ENCODE measurements around the gene SCD. TPM values are rescaled to one million over a fixed set of nuclear protein-coding genes. Genes with fewer than 3 reads are reported as not detected.

Gene SCD
- total RNA-seq, 1 donor from 2014 or later: 144 TPM

DNA sequence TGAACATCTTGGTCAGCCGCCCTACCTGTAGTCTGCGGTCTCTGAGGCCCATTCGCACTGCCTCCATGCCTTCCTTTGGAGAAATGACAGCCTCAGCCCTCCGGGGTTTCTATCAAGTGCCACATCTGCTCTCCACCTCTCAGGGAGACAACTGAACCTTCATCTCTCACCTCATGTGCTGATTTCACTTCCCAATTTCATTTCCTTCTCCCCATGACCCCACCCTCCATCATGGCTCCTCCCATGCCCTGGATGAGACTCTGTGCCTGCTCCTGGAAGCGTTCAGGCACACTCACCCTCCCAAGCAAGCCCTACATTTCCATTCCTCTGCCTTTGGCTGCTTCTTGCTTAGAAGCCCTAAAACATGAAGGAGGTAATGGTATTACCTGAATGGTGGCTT lies 7.8 kb upstream of the SCD start:
- intact Hi-C loops (cut with micrococcal nuclease): loop anchor here (5.0 kb wide), 1 partner anchor 33 kb away; no protein-coding TSS in a partner anchor

DNA sequence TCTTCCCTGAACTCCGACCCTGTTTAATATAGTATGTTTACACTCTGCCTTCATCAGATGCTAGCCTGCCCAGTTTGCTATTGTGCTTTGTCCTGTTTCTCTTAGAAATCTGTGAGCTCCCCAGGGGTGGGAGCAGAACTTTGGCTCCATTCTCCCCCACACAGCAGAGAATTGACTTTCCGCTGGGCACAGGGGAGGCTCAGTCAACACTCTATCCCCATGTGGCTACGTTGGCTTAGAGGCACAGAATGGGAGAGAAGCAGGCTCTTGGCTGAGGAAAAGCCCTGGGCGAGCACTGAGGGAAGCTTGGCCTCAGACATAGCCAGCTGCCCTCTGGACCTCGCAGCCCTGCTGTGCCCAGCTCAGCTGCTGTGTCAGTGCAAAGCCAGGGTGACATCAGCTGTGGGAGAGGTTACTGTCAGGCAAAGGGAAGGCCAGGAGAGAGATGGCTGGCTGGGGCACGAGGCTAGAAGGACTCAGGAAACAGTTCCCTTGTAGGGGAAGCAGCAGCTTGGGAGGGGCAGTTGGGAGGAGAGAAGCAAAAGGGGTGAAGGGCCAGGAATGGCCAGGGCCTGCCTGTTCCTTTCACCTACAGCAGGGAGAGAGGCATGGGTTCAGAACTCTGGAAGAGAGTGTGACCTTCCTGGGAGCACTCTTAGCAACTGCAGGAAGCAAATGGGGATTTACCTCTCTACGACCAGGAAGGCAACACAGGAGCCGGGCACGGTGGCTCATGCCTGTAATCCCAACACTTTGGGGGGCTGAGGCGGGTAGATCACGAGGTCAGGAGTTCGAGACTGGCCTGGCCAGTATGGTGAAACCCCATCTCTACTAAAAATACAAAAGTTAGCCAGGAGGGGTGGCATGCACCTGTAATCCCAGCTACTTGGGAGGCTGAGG lies 5.8 kb upstream of the SCD start:
- intact Hi-C loops (cut with micrococcal nuclease): no loop called here

- intact Hi-C loops (cut with micrococcal nuclease): loop anchor here (1.0 kb wide), 2 partner anchors 91 to 166 kb away; no protein-coding TSS in a partner anchor
Measured at GRCh38 chr10:100341953-100342626, 4.9 kb upstream of the SCD start.

- intact Hi-C loops (cut with micrococcal nuclease): loop anchor here (1.0 kb wide), 2 partner anchors 91 to 166 kb away; no protein-coding TSS in a partner anchor
Measured at GRCh38 chr10:100342627-100342972, 4.4 kb upstream of the SCD start.

- intact Hi-C loops (cut with micrococcal nuclease): no loop called here
Measured at GRCh38 chr10:100344241-100344788, 2.7 kb upstream of the SCD start.

DNA sequence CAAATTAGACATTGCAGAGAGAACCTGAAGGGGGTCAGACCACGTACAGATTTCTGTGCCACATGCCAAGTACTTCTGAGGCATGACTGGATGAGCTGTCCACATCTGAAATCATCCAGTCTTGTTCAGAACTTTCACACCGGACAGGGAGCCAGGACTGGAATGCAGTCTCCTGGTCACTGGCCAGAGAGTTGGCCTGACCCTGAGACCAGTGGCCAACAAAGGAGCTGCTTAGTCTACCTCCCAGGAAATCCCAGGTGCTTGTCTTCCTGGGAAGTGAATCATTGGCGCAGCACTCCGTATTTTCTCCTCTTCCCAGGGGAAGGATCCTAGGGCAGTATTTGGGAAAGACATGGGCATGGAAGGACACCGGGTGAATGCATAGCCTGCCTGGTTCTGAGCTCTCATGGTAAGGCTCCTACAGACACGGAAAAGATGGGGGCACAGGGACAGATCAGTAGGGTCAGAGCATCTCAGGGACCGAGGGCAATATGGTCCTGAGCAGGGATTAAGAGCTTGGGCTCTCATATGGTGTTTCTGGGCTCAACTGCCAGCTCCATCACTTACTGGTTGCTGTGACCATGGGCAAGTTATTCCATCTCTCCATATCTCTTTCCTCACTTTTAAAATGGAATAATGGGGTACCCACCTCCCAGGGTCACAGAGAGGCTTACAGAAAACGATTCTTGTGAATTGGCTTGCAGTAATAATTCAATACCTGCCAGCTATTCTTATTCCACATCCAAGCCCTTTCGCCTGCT lies 1.3 kb upstream of the SCD start:
- intact Hi-C loops (cut with micrococcal nuclease): loop anchor here (1.0 to 5.0 kb wide), 3 partner anchors 42 to 163 kb away; partner anchors contain the start of gene BLOC1S2

DNA sequence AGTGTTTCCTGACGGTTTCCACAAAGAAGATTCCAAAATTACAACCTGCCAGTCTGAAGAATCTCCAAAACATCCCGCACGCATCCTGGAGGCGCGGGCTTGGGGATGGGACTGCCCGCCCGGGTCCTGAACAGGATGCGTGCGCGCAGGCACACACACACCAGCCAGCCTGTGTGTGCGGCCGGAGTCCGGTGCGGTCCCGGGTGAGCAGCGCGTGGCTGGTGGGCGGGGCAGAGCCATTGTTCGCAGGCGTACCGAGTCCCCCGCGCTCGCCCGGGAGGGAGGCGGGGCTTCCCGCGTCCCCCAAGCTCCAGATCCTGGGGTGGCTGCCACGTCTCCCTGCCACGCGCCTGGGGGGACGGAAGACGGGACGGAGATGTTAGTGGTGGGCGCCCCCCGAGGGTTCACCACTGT lies 675 bp upstream of the SCD start:
- intact Hi-C loops (cut with micrococcal nuclease): loop anchor here (1.0 to 5.0 kb wide), 3 partner anchors 41 to 162 kb away; partner anchors contain the start of gene BLOC1S2

GRCh38 chr10:100347568-100348195 lies 649 bp downstream of the SCD start:
- intact Hi-C loops (cut with micrococcal nuclease): loop anchor here (1.0 to 5.0 kb wide), 4 partner anchors 26 to 164 kb away; partner anchors contain the start of gene BLOC1S2

- intact Hi-C loops (cut with micrococcal nuclease): loop anchor here (5.0 kb wide), 2 partner anchors 39 to 61 kb away; partner anchors contain the start of gene BLOC1S2
Measured at GRCh38 chr10:100348389-100348927, 1.4 kb downstream of the SCD start.

- intact Hi-C loops (cut with micrococcal nuclease): loop anchor here (5.0 kb wide), 2 partner anchors 38 to 62 kb away; partner anchors contain the start of gene BLOC1S2
Measured at GRCh38 chr10:100349087-100349486, 2.1 kb downstream of the SCD start.

DNA sequence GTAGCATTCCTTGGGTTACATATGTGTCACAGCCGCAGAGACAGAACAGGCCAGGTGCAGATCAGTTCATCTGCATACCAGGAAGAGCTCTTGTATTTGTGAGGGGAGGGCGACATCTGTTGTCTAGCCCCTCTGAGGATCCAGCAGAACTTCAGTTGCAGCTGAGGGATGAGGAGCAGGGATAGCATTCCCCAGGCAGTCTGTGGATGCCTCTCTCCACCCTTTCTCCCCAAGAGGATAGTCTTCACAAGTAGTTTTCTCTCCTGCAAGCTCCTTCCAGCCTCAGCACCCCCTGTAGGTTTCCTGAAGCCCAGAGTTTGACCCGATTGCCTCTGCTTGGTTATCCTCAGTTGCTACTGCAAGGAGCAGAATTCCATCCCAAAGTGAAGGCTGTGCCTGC lies 2.6 kb downstream of the SCD start:
- intact Hi-C loops (cut with micrococcal nuclease): loop anchor here (5.0 kb wide), 2 partner anchors 38 to 62 kb away; partner anchors contain the start of gene BLOC1S2

DNA sequence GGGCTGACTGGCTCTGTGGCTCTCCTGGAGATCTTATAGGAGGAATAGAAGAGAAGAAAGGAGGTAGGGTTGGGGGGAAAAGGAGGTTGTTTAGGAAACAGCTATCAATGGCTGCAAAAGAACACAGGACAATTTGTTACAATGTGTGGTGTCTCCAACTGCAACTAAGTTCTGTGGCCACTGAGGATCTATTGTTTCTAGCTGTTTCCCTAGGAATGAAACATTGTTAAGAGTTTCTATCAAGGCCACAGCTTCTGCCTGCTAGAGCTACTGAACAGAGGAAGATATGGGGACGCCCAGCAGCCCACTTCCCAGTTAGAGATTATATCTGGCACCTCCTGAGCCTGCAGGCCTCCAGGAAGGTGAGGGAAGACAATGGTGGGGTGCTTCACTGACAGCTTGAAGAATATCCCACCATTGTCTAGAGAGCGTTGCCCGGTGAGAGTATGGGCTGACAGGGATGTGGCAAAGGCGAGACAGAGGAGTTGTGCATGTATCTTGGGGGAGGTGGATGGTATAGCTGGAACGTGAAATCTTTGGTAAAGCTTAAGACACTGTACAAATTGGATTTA lies 4.0 kb downstream of the SCD start:
- intact Hi-C loops (cut with micrococcal nuclease): no loop called here

DNA sequence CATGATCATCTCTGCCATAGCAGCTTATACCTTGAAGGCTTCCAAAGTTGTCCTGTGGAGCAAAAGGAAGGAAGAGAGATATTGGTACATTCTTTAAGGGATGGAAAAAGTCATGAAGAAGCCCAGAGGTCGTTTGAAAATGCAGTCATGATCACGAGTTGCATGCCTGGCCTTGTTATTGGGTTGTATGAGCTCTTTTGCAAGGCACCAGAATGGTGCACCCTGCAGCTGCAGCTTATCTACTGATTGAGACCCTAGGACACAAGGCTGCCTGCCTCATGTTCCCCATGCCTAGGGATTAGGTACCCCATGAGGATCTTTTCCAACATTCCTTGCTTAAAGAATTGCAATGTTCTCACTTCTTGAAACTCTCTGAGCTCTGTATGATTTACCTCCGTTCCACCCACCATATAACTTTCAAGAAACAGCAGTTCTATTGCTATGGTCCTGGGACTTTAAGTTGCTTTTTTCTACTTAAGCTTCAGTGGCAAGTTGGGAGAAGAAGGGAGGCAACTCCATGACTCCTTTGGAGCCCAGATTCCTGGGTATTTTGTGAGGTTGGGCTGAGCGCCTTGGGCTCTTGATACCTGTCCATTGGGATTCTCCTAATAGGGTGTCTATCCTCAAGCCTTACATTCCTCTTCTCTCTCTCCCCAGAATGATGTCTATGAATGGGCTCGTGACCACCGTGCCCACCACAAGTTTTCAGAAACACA lies 6.9 kb downstream of the SCD start:
- intact Hi-C loops (cut with micrococcal nuclease): no loop called here

DNA sequence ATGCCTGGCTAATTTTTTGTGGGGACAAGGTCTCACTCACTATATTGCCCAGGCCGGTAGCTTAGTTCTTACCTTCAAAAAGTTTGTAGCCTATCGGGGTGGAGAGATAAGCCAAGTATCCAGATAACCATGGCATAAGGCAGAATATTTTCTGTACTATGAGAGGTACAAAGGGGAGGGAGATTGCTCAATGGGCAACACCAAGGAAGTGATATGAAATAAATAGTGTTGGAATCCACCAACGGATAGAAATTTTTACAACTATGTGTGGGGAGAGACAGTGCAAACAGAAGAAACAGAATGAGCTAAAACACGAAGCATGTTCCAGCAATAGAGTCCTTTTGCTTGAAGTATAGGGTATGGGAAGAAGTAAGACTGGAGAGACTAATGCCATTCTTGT lies 8.1 kb downstream of the SCD start:
- intact Hi-C loops (cut with micrococcal nuclease): no loop called here

DNA sequence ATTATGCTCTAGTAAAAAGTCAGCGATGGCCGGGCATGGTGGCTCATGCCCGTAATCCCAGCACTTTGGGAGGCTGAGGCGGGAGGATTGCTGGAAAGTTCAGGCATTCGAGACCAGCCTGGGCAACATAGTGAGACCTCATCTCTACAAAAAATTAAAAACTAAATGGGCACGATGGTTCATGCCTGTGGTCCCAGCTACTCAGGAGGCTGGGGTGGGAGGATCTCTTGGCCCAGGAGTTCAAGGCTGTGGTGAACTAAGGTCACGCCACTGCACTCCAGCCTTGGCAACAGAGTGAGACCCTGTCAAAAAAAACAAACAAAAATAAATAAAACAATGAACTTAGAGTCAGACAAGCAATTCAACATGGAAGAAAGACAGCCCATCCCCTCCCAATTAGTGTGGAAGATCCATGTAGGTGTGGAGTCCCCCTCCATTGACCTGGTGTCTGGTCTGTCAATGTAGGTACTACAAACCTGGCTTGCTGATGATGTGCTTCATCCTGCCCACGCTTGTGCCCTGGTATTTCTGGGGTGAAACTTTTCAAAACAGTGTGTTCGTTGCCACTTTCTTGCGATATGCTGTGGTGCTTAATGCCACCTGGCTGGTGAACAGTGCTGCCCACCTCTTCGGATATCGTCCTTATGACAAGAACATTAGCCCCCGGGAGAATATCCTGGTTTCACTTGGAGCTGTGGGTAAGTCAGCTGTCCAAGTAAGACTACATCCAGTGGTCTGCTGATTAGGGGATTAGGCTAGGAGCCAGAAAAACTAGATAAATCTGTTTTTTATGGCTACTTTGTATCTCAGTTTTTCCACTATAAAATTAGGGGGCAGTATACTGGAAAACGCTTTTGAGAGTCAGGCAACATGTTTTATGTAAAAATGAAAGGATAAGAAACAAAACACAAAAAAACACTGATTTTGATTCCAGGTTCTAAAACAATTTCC lies 9.3 kb downstream of the SCD start:
- intact Hi-C loops (cut with micrococcal nuclease): no loop called here

DNA sequence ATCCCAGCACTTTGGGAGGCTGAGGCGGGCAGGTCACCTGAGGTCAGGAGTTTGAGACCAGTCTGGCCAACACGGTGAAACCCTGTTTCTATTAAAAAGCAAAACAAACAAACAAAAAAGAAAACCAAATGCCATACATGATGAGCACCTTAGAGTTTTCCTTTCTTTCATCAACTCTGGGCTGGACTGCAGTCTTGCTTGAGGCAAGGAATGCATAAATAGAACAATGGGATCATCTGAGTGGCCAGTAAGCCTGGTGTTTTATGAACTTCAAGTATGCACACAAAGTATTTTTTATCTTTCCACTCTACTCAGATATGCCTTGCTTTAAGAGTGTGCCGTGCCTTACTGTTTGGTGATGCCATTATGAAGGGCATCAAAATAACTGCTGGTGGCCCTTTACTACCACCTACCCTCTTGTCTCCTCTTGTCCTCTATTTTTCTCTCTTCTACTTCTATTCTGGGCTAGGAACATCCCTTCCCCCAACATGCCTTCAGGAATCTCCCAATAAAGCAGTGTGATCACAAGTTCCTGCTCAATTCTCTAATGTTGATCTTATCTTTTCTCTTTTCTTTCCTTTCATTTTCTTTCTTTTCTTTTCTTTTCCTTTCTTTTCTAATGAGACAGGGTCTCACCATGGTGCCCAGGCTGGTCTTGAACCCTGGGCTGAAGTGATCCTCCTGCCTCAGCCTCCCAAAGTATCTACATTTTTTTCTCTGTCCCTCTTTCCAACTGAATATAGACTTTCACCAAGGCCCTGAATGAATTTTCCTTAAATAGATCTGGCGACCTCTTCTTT lies 10.2 kb downstream of the SCD start:
- intact Hi-C loops (cut with micrococcal nuclease): no loop called here

GRCh38 chr10:100359030-100359432 lies 12.0 kb downstream of the SCD start:
- intact Hi-C loops (cut with micrococcal nuclease): no loop called here
